Activated CD4-positive, alpha-beta memory T cell treated with anti-CD3 and anti-CD28 coated beads for 36 hours (primary cell): ENCODE measurements around the gene C19orf44. TPM values are rescaled to one million over a fixed set of nuclear protein-coding genes. Genes with fewer than 3 reads are reported as not detected.

ENCODE experiments used
- CTCF ChIA-PET: fragments of 350-600 bp; sonication (Branson Sonifier 250); formaldehyde crosslinking; loops from one replicate; lab custom pipeline; 2021; ENCODE audit warnings: antibody characterized with exemption, inconsistent platforms; lab: Charles Lee
- POLR2A ChIA-PET: fragments of 350-600 bp; sonication (Branson Sonifier 250); formaldehyde crosslinking; loops from one replicate; lab custom pipeline; 2021; ENCODE audit warnings: antibody characterized with exemption; lab: Charles Lee
- DNase-seq: peaks from one replicate; pipeline ENCODE4 v3.0.0-alpha.2; 2020
- H3K27ac Mint-ChIP-seq: one replicate; pipeline ENCODE4 v1.8.0; 2021; ENCODE audit warnings: mixed read lengths
- H3K27me3 Mint-ChIP-seq: one replicate; pipeline ENCODE4 v1.8.0; 2021; ENCODE audit warnings: mixed read lengths
- H3K36me3 Mint-ChIP-seq: one replicate; pipeline ENCODE4 v1.8.0; 2021; ENCODE audit warnings: mixed read lengths
- H3K4me1 Mint-ChIP-seq: one replicate; pipeline ENCODE4 v1.8.0; 2021; ENCODE audit warnings: low read depth, mixed read lengths
- H3K4me3 Mint-ChIP-seq: one replicate; pipeline ENCODE4 v1.8.0; 2021; ENCODE audit warnings: mild to moderate bottlenecking, mixed read lengths
- H3K9me3 Mint-ChIP-seq: one replicate; pipeline ENCODE4 v1.8.0; 2021; ENCODE audit warnings: mixed read lengths
- intact Hi-C: fragments of 100-400 bp; cut with micrococcal nuclease; formaldehyde crosslinking; loops from one replicate; pipeline ENCODE4 v1.15.1; 2023
- total RNA-seq, 2 experiments: library from RNA; stranded (reverse); gene quantifications; one replicate each; pipeline ENCODE4 v1.2.3, GENCODE V29; 2021

Gene C19orf44
- total RNA-seq, 2 experiments from 2014 or later, result 2.2 to 2.6 TPM

- POLR2A ChIA-PET, result no interaction called here
- no peaks in the 10 kb centered on the region for H3K4me1 Mint-ChIP-seq
- CTCF ChIA-PET, result no interaction called here
- no peaks in the 10 kb centered on the region for H3K9me3 Mint-ChIP-seq
- no peak overlapping the region for H3K27ac Mint-ChIP-seq
- no peak for DNase-seq
- peaks cover 35% of the 10 kb centered on the region for H3K36me3 Mint-ChIP-seq
- no peaks in the 10 kb centered on the region for H3K27me3 Mint-ChIP-seq
- intact Hi-C loops, result no loop called here
- no peak overlapping the region for H3K4me3 Mint-ChIP-seq
Measured at GRCh38 chr19:16519230-16519687, 23.1 kb downstream of the C19orf44 start.

GRCh38 chr19:16520074-16520973 is 24.1 kb downstream of the C19orf44 start:
- Mint-ChIP-seq H3K4me3 (no peak overlapping the region), H3K9me3 (no peaks in the 10 kb centered on the region), H3K4me1 (no peaks in the 10 kb centered on the region), H3K27me3 (no peaks in the 10 kb centered on the region), H3K36me3 (peaks cover 36% of the 10 kb centered on the region), H3K27ac (no peak overlapping the region)
- intact Hi-C loops, result no loop called here
- POLR2A ChIA-PET, result interaction anchor here (0.6 kb wide), 1 partner anchor 23 kb away, joined by 3 read pairs; no protein-coding TSS in a partner anchor
- no peak for DNase-seq
- CTCF ChIA-PET, result no interaction called here

- H3K36me3 Mint-ChIP-seq, result peaks cover 42% of the 10 kb centered on the region
- H3K27ac Mint-ChIP-seq, result no peak overlapping the region
- H3K9me3 Mint-ChIP-seq, result no peaks in the 10 kb centered on the region
- DNase-seq, result no peak
- H3K4me3 Mint-ChIP-seq, result no peak overlapping the region
- H3K27me3 Mint-ChIP-seq, result no peaks in the 10 kb centered on the region
- intact Hi-C loops, result no loop called here
- POLR2A ChIA-PET, result interaction anchor here (0.6 kb wide), 1 partner anchor 23 kb away, joined by 3 read pairs; no protein-coding TSS in a partner anchor
- CTCF ChIA-PET, result no interaction called here
- H3K4me1 Mint-ChIP-seq, result no peaks in the 10 kb centered on the region
Measured at GRCh38 chr19:16520986-16521624, 24.9 kb downstream of the C19orf44 start.

- H3K27ac Mint-ChIP-seq, result no peak overlapping the region
- no peak for DNase-seq
- POLR2A ChIA-PET, result no interaction called here
- H3K36me3 Mint-ChIP-seq, result peaks cover 45% of the 10 kb centered on the region
- H3K27me3 Mint-ChIP-seq, result no peaks in the 10 kb centered on the region
- H3K4me3 Mint-ChIP-seq, result no peak overlapping the region
- H3K9me3 Mint-ChIP-seq, result no peaks in the 10 kb centered on the region
- intact Hi-C loops, result no loop called here
- CTCF ChIA-PET, result no interaction called here
- no peaks in the 10 kb centered on the region for H3K4me1 Mint-ChIP-seq
Measured at GRCh38 chr19:16521715-16522289, 25.6 kb downstream of the C19orf44 start.

GRCh38 chr19:16522559-16523377 is 26.6 kb downstream of the C19orf44 start:
- H3K27ac Mint-ChIP-seq, result no peak overlapping the region
- H3K4me3 Mint-ChIP-seq, result no peak overlapping the region
- H3K9me3 Mint-ChIP-seq, result no peaks in the 10 kb centered on the region
- H3K36me3 Mint-ChIP-seq, result peaks cover 47% of the 10 kb centered on the region
- intact Hi-C loops, result no loop called here
- CTCF ChIA-PET, result no interaction called here
- H3K4me1 Mint-ChIP-seq, result no peaks in the 10 kb centered on the region
- POLR2A ChIA-PET, result no interaction called here
- DNase-seq, result no peak
- no peaks in the 10 kb centered on the region for H3K27me3 Mint-ChIP-seq

GRCh38 chr19:16524991-16525734 is 29.0 kb downstream of the C19orf44 start:
- Mint-ChIP-seq H3K9me3 (no peaks in the 10 kb centered on the region), H3K36me3 (peaks cover 39% of the 10 kb centered on the region), H3K4me1 (no peaks in the 10 kb centered on the region), H3K4me3 (no peak overlapping the region), H3K27ac (no peak overlapping the region), H3K27me3 (no peaks in the 10 kb centered on the region)
- DNase-seq, result no peak
- CTCF ChIA-PET, result no interaction called here
- POLR2A ChIA-PET, result no interaction called here
- intact Hi-C loops, result no loop called here

- H3K4me1 Mint-ChIP-seq, result no peaks in the 10 kb centered on the region
- ChIA-PET CTCF (no interaction called here), POLR2A (no interaction called here)
- no peak for DNase-seq
- H3K4me3 Mint-ChIP-seq, result no peak overlapping the region
- H3K27me3 Mint-ChIP-seq, result no peaks in the 10 kb centered on the region
- H3K9me3 Mint-ChIP-seq, result no peaks in the 10 kb centered on the region
- H3K36me3 Mint-ChIP-seq, result peaks cover 33% of the 10 kb centered on the region
- H3K27ac Mint-ChIP-seq, result no peak overlapping the region
- intact Hi-C loops, result no loop called here
Measured at GRCh38 chr19:16525751-16526481, 29.7 kb downstream of the C19orf44 start.

GRCh38 chr19:16527334-16527935 is 31.2 kb downstream of the C19orf44 start:
- POLR2A ChIA-PET, result no interaction called here
- H3K27ac Mint-ChIP-seq, result no peak overlapping the region
- no peak for DNase-seq

GRCh38 chr19:16527971-16528521 is 31.9 kb downstream of the C19orf44 start:
- intact Hi-C loops, result loop anchor here (1.0 kb wide), 1 partner anchor 84 kb away; no protein-coding TSS in a partner anchor
- Mint-ChIP-seq H3K27ac (no peak overlapping the region), H3K27me3 (no peaks in the 10 kb centered on the region), H3K4me1 (no peaks in the 10 kb centered on the region), H3K36me3 (peaks cover 39% of the 10 kb centered on the region), H3K9me3 (no peaks in the 10 kb centered on the region), H3K4me3 (no peak overlapping the region)
- DNase-seq, result peak; percentile 67
- CTCF ChIA-PET, result interaction anchor here (0.6 to 1.1 kb wide), 5 partner anchors 13 to 100 kb away, joined by 3 to 5 read pairs (median 3); partner anchors contain the start of gene MED26
- POLR2A ChIA-PET, result no interaction called here

More at GRCh38 chr19:16527334-16527935, 31.2 kb downstream of the C19orf44 start:
- Mint-ChIP-seq H3K36me3 (peaks cover 44% of the 10 kb centered on the region), H3K4me1 (no peaks in the 10 kb centered on the region), H3K4me3 (no peak overlapping the region), H3K9me3 (no peaks in the 10 kb centered on the region), H3K27me3 (no peaks in the 10 kb centered on the region)
- CTCF ChIA-PET, result interaction anchor here (0.6 to 1.1 kb wide), 4 partner anchors 13 to 101 kb away, joined by 3 to 5 read pairs (median 3); partner anchors contain the start of gene MED26
- intact Hi-C loops, result no loop called here

- Mint-ChIP-seq H3K27ac (no peak overlapping the region), H3K36me3 (peaks cover 46% of the 10 kb centered on the region), H3K4me1 (no peaks in the 10 kb centered on the region), H3K27me3 (no peaks in the 10 kb centered on the region), H3K9me3 (no peaks in the 10 kb centered on the region), H3K4me3 (no peak overlapping the region)
- DNase-seq, result no peak
- POLR2A ChIA-PET, result no interaction called here
- CTCF ChIA-PET, result no interaction called here
- intact Hi-C loops, result no loop called here
Measured at GRCh38 chr19:16529466-16530144, 33.4 kb downstream of the C19orf44 start.
